ENCODE results near the gene ANKRD24. TPM values are rescaled to one million over a fixed set of nuclear protein-coding genes. Genes with fewer than 3 reads are reported as not detected.
"Not testable (repeated sequence)": the region's sequence is repeated elsewhere in the genome, so short reads cannot be mapped to it uniquely, and the experiment has no call there.

The ANKRD24 gene
- total RNA-seq, 2 donors from 2014 or later = 0.86 to 1.2 TPM

DNA sequence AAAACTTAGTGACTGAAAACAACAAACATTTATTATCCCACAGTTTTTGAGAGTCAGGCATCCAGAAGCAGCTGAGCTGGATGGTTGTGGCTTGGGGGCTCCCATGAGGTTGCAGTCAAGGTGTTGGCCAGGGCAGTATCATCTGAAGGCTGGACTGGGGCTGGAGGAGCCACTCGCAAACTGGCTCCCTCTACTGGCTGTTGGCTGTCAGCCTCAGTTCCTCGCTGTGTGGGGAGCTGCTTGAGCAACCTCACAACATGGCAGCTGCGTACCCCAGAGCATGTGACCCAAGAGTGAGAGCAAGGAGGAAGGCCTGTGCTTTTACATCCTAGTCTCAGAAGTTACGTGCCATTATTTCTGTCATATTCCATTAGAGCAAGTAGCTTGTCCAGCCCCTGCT, 74.1 kb downstream of the ANKRD24 start:
- intact Hi-C loops (cut with DNase I) = no loop called here
- no peak for DNase-seq
- no peak for ATAC-seq

DNA sequence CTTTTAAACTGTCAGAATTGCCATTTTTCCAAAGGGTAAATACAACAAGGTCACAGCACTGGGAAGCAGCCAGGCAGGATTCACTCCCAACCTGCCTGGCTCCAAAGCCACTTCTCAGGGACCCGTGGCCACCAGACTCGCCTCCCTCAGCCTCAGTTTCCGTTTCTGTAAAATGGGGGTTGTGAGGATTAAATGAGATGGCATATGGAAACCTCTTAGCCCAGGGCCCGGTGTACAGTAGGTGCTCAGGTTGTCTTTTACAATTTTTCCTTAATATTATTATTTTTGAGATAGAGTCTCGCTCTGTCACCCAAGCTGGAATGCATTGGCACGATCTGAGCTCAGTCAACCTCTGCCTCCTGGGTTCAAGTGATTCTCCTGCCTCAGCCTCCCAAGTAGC, 74.5 kb downstream of the ANKRD24 start:
- intact Hi-C loops (cut with DNase I) = no loop called here
- DNase-seq = no peak
- ATAC-seq = no peak

DNA sequence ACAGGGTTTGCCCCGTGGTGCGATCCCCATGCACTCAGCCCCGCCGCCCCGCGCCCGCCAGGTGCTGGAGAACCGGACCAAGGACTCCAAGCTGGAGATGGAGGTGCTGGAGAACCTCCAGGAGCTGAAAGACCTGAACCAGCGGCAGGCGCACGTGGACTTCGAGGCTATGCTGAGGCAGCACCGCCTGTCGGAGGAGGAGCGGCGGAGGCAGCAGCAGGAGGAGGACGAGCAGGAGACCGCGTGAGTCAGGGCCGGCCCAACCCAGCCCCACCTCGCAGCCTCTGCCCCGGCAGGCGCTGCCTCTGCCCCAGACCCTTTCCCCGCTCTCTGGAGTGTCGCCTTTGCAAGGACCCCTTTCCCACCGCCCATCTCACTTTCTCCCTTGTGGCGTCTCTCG, 75.7 kb downstream of the ANKRD24 start:
- ATAC-seq = no peak
- no peak for DNase-seq
- intact Hi-C loops (cut with DNase I) = no loop called here

DNA sequence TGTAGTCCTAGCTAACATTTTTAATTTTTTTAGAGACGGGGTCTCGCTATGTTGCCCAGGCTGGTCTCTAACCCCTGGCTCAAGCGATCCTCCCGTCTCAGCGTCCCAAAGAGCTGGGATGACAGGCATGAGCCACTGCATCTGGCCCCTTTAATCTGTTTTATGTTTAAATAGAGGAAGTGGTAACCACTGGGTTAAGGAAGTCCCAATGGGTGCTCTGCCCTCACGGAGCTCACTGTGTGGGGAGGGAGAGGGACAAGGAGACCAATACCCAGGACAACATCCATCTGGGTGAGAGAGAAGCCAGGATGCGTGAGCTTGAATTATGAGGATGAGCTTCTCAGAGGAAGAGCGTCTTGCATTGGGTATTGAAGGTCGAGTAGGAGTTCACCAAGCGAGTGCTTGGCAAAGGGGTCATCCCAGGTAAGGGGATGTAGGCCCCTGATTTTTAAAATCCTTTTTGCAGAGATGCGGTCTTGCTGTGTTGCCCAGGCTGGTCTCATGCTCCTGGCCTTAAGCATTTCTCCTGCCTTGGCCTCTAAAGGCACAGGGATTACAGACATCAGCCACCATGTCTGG, 78.2 kb downstream of the ANKRD24 start:
- DNase-seq = no peak
- ATAC-seq = peak in 1 of 2 donors; percentile 16
- intact Hi-C loops (cut with DNase I) = loop anchor here in 1 of 2 donors (10.0 kb wide), 1 partner anchor 264 kb away; no protein-coding TSS in a partner anchor

DNA sequence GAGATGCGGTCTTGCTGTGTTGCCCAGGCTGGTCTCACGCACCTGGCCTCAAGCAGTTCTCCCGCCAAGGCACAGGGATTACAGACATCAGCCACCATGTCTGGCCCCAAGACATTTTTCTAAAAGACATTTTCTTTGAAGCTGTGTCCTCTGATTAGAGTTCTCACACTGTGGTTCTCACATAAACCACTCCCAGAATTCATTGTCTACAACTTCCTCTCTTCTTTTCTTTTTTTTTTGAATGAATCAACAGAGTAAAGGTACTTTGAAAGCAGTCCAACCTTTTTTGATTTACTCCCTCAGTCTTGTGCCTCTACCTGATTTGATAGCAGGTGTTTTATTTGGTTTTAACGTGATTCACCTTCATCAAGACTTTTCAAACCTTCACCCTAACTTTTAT, 82.3 kb downstream of the ANKRD24 start:
- intact Hi-C loops (cut with DNase I) = loop anchor here (5.0 to 10.0 kb wide), 2 partner anchors 87 to 260 kb away; no protein-coding TSS in a partner anchor
- DNase-seq (no peak), ATAC-seq (no peak)

DNA sequence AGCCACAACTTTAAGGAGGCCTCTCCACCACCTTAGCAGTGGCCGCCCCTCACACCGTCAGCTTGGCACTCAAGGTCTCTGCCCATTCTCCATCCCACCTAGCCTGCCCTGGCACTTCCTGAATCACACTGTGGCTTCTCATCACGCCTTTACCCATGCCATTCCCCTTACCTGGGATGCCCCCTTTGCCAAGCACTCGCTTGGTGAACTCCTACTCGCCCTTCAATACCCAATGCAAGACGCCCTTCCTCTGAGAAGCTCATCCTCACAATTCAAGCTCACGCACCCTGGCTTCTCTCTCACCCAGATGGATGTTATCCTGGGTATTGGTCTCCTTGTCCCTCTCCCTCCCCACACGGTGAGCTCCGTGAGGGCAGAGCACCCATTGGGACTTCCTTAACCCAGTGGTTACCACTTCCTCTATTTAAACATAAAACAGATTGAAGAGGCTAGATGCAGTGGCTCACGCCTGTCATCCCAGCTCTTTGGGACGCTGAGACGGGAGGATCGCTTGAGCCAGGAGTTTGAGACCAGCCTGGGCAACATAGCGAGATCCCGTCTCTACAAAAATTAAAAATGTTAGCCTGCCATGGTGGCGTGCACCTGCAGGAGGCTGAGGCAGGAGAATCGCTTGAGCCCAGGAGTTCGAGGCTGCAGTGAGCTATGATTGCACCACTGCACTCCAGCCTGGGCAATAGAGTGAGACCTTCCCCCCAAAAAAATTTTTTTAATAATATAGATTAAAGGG, 83.9 kb downstream of the ANKRD24 start:
- intact Hi-C loops (cut with DNase I) = loop anchor here (5.0 to 10.0 kb wide), 2 partner anchors 86 to 258 kb away; no protein-coding TSS in a partner anchor

DNA sequence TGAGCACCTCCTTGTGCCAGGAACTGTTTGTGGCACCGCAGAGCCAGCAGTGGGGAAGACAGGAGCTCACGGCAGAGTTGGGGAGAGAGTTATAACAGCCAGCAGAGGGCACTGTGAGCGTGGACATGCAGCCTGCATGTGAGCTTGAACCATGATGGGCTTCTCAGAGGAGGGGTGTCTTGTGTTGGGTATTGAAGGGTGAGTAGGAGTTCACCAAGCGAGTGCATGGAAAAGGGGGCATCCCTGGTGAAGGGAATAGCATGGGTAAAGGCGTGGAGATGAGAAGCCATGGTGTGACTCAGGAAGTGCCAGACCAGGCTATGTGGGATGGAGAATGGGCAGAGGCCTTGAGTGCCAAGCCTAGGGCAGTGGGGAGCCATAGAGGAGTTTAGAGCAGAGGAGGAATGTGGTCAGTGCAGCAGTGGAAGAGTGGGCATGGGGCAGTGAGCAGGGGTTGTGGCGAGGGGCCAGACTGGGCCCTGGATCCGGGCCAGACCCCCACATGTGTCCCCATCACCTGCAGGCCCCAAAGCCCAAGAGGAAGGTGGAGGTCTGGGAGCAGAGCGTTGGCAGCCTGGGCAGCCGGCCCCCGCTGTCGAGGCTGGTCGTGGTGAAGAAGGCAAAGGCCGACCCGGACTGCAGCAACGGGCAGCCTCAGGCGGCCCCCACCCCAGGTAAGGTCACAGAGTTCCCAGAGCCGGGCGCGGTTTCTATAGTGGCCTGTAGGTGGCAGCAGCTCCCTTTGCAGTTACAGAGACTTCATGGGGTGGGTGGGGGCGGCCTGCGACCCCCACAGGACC, 84.8 kb downstream of the ANKRD24 start:
- intact Hi-C loops (cut with DNase I) = loop anchor here (5.0 to 10.0 kb wide), 2 partner anchors 85 to 258 kb away; no protein-coding TSS in a partner anchor

More for the DNA sequence above, 83.9 kb downstream of the ANKRD24 start:
- ATAC-seq (no peak), DNase-seq (no peak)

DNA sequence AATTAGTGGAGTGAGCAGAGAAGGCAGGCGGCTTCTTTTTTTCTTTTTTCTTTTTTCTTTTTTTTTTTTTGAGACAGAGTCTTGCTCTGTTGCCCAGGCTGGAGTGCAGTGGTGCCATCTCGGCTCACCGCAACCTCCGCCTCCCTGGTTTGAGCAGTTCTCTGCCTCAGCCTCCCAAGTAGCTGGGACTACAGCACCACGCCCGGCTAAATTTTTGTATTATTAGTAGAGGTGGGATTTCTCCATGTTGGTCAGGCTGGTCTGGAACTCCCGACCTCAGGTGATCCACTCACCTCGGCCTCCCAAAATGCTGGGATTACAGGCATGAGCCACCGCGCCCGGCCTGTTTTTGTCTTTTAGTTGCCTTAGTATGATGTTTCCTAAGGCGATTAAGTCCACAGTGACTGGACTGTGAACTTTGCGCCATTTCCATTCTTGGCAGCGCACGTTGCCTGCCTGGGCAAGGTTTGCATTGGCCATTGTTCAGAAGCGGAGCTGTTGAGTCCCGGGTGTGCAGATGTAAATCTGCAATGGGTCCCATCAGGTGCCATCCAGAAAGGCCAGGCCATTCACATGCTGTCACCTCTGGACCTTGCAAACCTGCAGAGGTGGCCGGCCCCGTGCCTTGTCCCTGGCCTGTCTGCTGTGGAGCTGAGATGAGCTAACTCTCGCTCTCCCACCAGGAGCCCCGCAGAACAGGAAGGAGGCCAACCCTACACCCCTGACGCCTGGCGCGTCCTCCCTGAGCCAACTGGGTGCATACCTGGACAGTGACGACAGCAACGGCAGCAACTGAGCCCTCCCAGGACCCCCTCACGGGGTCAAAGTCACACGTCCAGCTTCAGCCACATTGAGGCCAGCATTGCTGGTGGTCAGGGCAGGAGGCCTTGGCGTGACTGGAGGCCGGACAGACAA, 85.7 kb downstream of the ANKRD24 start:
- intact Hi-C loops (cut with DNase I) = loop anchor here (5.0 to 10.0 kb wide), 2 partner anchors 84 to 257 kb away; no protein-coding TSS in a partner anchor
- DNase-seq (no peak), ATAC-seq (peak; percentile 11 to 65)

More for the DNA sequence above, 84.8 kb downstream of the ANKRD24 start:
- DNase-seq (peak; percentile 43), ATAC-seq (peak; percentile 58 to 65)

DNA sequence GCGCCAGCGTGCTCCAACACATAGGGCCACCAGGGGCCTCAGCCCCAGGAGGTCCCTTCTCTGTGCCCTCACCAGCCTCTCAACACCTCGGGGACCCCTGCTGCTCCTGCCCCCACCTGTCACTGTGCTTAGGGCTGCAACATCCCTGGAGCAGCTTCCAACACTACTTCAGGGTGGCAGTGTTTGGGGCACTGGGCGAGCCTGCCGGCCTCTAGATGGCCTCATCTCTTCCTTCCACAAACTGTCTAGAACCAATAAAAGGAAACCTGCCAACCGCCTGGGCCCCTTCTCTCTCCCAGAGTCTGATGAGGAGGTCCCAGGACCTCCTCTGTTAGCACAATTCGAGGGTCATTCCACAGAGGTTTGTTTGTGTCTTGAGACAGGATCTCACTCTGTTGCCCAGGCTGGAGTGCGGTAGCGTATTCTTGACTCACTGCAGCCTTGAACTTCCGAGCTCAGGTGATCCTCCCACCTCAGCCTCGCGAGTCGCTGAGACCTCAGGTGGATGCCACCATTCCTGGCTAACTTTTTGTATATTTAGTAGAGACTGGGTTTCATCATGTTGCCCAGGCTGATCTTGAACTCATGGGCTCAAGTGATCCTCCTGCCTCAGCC, 86.4 kb downstream of the ANKRD24 start:
- ATAC-seq = peak; percentile 2 to 7
- intact Hi-C loops (cut with DNase I) = loop anchor here (5.0 to 10.0 kb wide), 2 partner anchors 83 to 256 kb away; no protein-coding TSS in a partner anchor

DNA sequence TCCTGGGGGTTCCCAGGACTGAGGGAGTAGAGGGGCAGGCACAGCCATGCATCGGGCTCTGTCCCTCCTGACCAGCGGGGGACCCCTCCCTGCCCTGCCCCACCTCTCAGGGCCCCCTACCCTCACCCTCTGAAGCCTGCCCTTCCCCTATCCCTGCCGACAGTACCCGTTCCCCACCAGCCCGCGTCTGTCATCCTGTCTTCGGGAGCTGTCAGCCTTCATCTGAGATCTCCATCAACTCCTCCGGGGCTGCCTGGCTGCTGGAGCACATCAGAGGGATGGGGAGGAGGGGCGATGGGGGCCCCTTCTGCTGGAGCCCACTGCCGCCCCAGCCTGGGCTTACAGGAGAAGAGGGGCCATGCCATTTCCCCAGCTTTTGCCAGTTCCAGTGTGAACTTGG, 90.4 kb downstream of the ANKRD24 start:
- DNase-seq (no peak), ATAC-seq (no peak)
- intact Hi-C loops (cut with DNase I) = loop anchor here in 1 of 2 donors (10.0 kb wide), 1 partner anchor 252 kb away; no protein-coding TSS in a partner anchor

More for the DNA sequence above, 86.4 kb downstream of the ANKRD24 start:
- no peak for DNase-seq

DNA sequence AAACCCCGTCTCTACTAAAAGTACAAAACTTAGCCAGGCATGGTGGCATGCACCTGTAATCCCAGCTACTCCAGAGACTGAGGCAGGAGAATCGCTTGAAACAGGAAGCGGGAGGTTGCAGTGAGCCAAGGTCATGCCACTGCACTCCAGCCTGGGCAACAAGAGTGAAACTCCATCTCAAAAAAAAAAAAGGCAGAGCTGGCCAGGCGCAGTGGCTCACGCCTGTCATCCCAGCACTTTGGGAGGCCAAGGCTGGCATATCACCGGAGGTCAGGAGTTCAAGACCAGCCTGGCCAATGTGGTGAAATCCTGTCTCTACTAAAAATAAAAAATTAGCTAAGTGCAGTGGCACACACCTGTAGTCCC, 91.8 kb downstream of the ANKRD24 start:
- ATAC-seq, DNase-seq: not testable (repeated sequence)
- intact Hi-C loops (cut with DNase I) = loop anchor here in 1 of 2 donors (10.0 kb wide), 1 partner anchor 250 kb away; no protein-coding TSS in a partner anchor

Other genes starting within 250 kb of the ANKRD24 start
- 1,000 to 10,000 TPM; 1,098 to 1,409 TPM for gene NMRK2, start 249.6 kb upstream of the ANKRD24 start, total RNA-seq
- gene DAPK3, start 211.6 kb upstream of the ANKRD24 start, total RNA-seq = 10 to 100 TPM; 52.4 to 95.1 TPM
- gene EEF2, start 197.2 kb upstream of the ANKRD24 start, total RNA-seq = 1,000 to 10,000 TPM; 1,815 to 2,062 TPM
- gene PIAS4, start 175.0 kb upstream of the ANKRD24 start, total RNA-seq = 10 to 100 TPM; 13.8 to 14.0 TPM
- gene ZBTB7A, start 115.8 kb upstream of the ANKRD24 start, total RNA-seq = 10 to 100 TPM; 28.5 to 32.5 TPM
- gene MAP2K2, start 58.6 kb upstream of the ANKRD24 start, total RNA-seq = 100 to 1,000 TPM; 109 to 118 TPM
- not detected for gene CREB3L3, start 29.1 kb upstream of the ANKRD24 start, total RNA-seq
- gene SIRT6, start 126 bp upstream of the ANKRD24 start, total RNA-seq = 10 to 100 TPM; 13.0 to 21.8 TPM
- 1 to 10 TPM; 1.2 TPM for gene EBI3, start 46.8 kb downstream of the ANKRD24 start, total RNA-seq
- 10 to 100 TPM in 1 of 2 donors, 1 to 10 TPM in 1; 8.5 to 11.8 TPM for gene YJU2, start 64.4 kb downstream of the ANKRD24 start, total RNA-seq
- 10 to 100 TPM; 21.4 to 37.0 TPM for gene SHD, start 96.6 kb downstream of the ANKRD24 start, total RNA-seq
- gene TMIGD2, start 119.7 kb downstream of the ANKRD24 start, total RNA-seq = under 1 TPM in 1 of 2 donors, not detected in 1; 0.29 TPM
- gene FSD1, start 121.9 kb downstream of the ANKRD24 start, total RNA-seq = not detected
- 1 to 10 TPM; 4.8 to 8.2 TPM for gene STAP2, start 156.1 kb downstream of the ANKRD24 start, total RNA-seq
- gene MPND, start 160.9 kb downstream of the ANKRD24 start, total RNA-seq = 10 to 100 TPM; 21.1 to 22.3 TPM
- 10 to 100 TPM; 31.4 to 39.4 TPM for gene SH3GL1, start 217.9 kb downstream of the ANKRD24 start, total RNA-seq
- gene CHAF1A, start 220.0 kb downstream of the ANKRD24 start, total RNA-seq = 1 to 10 TPM; 5.2 to 8.4 TPM

All from left cardiac atrium (tissue), 4 donors.